Sigmoid colon (tissue), 4 donors: ENCODE data around the gene DNALI1.

ENCODE experiments used
- POLR2AphosphoS5 ChIP-seq, 4 donors: sonication (generic); formaldehyde crosslinking; IDR thresholded peaks; one replicate each; pipeline ENCODE4 v1.6.1; 2017; ENCODE audit warnings: antibody characterized with exemption in 4 of 4
- TF ChIP-seq, protein P1 (sequence below), 4 experiments: fragments of 450-650 bp in 3 of 4; fragments of 200-600 bp in 1 of 4; IDR thresholded peaks; one replicate each; pipeline ENCODE4 v1.5.1; 2016 to 2019; ENCODE audit warnings: antibody characterized with exemption in 4 of 4, mild to moderate bottlenecking in 3 of 4, moderate library complexity in 2 of 4

DNA sequence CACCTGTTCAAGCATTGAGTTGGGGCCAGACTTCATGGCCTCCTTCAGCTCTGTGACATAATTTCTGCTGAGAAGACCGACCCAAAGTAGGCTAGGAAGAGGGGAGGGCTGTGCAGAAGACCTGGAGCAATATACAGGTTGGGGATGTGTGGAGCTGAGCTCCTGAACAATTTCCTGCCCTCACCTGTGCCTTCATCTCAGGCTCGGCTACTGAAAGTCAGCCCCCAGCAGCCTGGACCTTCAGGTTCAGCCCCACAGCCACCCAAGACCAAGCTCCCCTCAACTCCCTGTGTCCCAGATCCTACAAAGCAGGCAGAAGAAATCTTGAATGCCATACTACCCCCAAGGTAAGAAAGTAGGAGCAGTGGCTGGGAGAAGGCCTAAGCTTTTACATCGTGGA is 662 bp downstream of the DNALI1 start:
- TF ChIP-seq, protein P1, sequence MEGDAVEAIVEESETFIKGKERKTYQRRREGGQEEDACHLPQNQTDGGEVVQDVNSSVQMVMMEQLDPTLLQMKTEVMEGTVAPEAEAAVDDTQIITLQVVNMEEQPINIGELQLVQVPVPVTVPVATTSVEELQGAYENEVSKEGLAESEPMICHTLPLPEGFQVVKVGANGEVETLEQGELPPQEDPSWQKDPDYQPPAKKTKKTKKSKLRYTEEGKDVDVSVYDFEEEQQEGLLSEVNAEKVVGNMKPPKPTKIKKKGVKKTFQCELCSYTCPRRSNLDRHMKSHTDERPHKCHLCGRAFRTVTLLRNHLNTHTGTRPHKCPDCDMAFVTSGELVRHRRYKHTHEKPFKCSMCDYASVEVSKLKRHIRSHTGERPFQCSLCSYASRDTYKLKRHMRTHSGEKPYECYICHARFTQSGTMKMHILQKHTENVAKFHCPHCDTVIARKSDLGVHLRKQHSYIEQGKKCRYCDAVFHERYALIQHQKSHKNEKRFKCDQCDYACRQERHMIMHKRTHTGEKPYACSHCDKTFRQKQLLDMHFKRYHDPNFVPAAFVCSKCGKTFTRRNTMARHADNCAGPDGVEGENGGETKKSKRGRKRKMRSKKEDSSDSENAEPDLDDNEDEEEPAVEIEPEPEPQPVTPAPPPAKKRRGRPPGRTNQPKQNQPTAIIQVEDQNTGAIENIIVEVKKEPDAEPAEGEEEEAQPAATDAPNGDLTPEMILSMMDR (IDR thresholded peaks at IDR 0.05) = no peak
- no peak for TF ChIP-seq POLR2AphosphoS5 (IDR thresholded peaks at IDR 0.05)
